SK-N-MC (cell line): ENCODE results near the gene PLA2R1.

Experiments
- DNase-seq: peaks from one replicate; pipeline ENCODE4 v3.0.0-alpha.2; 2011; ENCODE audit warnings: low read depth, low spot score
- H3K27ac ChIP-seq: fragments of 200-600 bp; sonication (generic); 2 replicates; pipeline ENCODE4 v1.5.1; 2016; ENCODE audit warnings: mixed run types
- H3K36me3 ChIP-seq: fragments of 200-600 bp; sonication (generic); 2 replicates; pipeline ENCODE4 v1.6.1; 2017; ENCODE audit warnings: antibody characterized with exemption, low read length, mixed read lengths; ENCODE audit not compliant: insufficient read depth
- H3K4me3 ChIP-seq: fragments of 200-600 bp; sonication (generic); 2 replicates; pipeline ENCODE4 v1.5.1; 2016
- H3K9ac ChIP-seq: fragments of 200-600 bp; sonication (generic); 2 replicates; pipeline ENCODE4 v1.8.0; 2017; ENCODE audit warnings: mixed run types, mixed read lengths; ENCODE audit not compliant: insufficient read length
- H3K9me3 ChIP-seq: fragments of 200-600 bp; sonication (generic); 2 replicates; pipeline ENCODE4 v1.6.1; 2017; ENCODE audit warnings: low read depth, mild to moderate bottlenecking, antibody characterized with exemption, low read length, moderate library complexity, mixed read lengths
- EZH2 ChIP-seq: fragments of 200-600 bp; sonication (generic); IDR thresholded peaks from one replicate; pipeline ENCODE4 v1.6.1; 2017; ENCODE audit warnings: antibody characterized with exemption
- FOXP2 ChIP-seq: optimal IDR thresholded peaks from 2 replicates; pipeline ENCODE3; 2011; ENCODE audit warnings: mild to moderate bottlenecking, moderate library complexity; ENCODE audit not compliant: insufficient read depth; ENCODE audit errors: extremely low read length, control extremely low read depth
- POLR2AphosphoS5 ChIP-seq: IDR thresholded peaks from 2 replicates; pipeline ENCODE4 v1.6.1; 2012; ENCODE audit warnings: mild to moderate bottlenecking, low read depth, low read length, borderline replicate concordance

Gene PLA2R1

DNA sequence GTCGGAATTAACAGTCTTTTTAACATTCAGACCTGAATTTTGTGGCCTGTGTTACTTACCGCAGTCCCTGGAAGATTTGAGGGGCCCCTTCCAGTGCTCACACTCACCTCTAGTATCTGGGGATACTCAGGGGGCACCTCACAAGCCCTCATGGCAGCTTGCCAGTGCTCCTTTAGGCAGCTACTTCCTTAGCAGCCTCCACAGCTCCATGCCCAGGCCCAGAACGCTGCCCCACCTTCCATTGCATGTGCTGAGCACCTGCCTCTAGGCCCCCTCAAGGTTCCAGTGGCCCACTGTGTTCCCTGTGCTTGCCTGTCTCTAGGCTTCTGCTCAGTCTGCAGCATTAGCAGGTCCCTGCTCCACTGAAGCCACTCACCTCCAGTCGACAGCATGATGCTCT is 30.0 kb upstream of the PLA2R1 start:
- Histone ChIP-seq H3K27ac (no peak overlapping the region), H3K9me3 (0 out of 2 replicates have a peak, but pooled peaks cover 2% of the 10 kb centered on the region), H3K9ac (no peak overlapping the region), H3K4me3 (no peak overlapping the region), H3K36me3 (no peaks in the 10 kb centered on the region)
- DNase-seq: no peak
- TF ChIP-seq EZH2 (no peak), FOXP2 (no peak), POLR2AphosphoS5 (no peak)

DNA sequence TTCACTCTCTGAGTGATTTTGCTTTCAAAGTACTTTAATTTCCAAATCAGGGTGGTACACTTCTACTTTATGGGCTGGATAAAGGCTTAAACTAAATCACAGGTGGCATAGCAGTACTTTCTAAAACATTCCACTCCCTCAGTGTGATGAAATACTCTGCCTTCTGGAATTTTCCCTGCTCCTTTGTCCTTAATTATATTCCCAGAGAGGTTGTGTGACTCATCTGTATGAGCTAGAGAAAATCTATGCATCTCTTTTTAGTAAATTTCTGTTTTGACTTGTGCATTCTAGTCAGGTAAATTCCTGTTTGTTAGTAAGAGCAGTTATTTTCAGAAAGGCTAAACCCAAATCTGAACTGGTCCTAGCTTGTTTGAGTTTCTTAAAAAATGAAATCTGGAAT is 29.0 kb upstream of the PLA2R1 start:
- Histone ChIP-seq H3K27ac (no peak overlapping the region), H3K9ac (no peak overlapping the region), H3K4me3 (no peak overlapping the region), H3K36me3 (no peaks in the 10 kb centered on the region), H3K9me3 (0 out of 2 replicates have a peak, but pooled peaks cover 2% of the 10 kb centered on the region)
- TF ChIP-seq POLR2AphosphoS5 (no peak), EZH2 (no peak), FOXP2 (no peak)
- no peak for DNase-seq

DNA sequence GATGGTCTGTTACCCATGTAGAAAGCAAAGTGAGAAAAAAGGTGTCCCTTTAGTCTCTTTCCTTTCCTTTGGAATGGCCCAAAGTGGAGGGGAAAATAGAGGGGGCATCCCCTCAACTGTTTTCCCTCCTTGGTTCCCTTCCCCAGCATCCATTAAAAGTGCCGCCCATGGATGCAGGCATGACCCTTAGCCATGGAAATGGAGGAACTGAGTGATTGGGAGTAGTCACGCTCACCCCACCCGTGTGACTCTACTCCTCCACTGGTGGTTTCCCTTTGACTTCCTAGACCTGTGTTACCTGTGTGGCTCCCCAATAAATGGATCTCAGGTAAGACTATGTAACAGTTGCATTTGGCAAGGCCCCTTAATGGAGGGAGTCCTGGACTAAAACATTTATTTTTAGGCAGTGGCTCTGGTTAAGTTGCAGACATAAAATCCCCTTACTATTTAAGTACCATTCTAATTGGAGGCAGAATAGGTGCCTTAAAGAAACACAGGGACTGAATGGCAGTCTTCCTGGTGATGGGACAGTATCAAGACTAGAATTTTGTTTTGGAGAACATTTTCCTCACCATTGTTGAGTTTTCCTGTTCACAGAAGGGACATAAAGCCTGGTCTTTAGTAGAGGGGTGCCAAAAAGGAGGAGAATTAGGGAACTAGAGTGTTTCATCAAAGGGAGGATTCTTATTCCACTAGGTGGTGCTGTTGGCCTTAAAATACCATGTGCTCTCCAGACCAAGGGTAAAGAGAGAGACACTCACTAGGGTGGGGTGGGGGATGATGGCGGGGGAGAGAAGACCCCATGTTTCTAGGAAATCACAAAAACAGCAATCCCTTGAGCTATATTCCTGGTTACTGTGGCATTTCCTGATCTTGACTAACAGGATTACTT is 25.7 kb upstream of the PLA2R1 start:
- Histone ChIP-seq H3K27ac (no peak overlapping the region), H3K9me3 (0 out of 2 replicates have a peak, but pooled peaks cover 2% of the 10 kb centered on the region), H3K4me3 (no peak overlapping the region), H3K36me3 (no peaks in the 10 kb centered on the region), H3K9ac (no peak overlapping the region)
- DNase-seq: no peak
- TF ChIP-seq FOXP2 (no peak), POLR2AphosphoS5 (no peak), EZH2 (no peak)

DNA sequence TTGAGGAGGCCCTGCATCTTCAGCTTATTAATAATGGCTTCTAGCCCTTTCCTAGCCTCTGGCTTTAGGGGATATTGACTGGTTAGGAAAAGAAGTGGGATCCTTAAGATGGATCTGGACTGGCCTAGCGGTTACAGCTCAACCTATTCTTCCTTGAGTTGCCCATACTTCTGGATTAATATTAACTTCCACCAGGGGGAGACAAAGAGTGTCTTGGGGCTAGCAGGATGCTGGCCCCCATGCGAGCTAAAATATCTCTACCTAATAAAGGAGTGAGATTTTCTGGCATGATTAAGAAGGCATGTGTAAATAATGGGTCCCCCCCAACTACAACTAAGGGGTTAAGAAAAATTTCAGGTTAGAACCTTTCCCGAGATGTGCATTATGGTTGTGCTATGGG is 23.2 kb upstream of the PLA2R1 start:
- Histone ChIP-seq H3K36me3 (no peaks in the 10 kb centered on the region), H3K4me3 (no peak overlapping the region), H3K9me3 (0 out of 2 replicates have a peak, but pooled peaks cover 2% of the 10 kb centered on the region), H3K27ac (no peak overlapping the region), H3K9ac (no peak overlapping the region)
- TF ChIP-seq POLR2AphosphoS5 (no peak), FOXP2 (no peak), EZH2 (no peak)
- DNase-seq: no peak

DNA sequence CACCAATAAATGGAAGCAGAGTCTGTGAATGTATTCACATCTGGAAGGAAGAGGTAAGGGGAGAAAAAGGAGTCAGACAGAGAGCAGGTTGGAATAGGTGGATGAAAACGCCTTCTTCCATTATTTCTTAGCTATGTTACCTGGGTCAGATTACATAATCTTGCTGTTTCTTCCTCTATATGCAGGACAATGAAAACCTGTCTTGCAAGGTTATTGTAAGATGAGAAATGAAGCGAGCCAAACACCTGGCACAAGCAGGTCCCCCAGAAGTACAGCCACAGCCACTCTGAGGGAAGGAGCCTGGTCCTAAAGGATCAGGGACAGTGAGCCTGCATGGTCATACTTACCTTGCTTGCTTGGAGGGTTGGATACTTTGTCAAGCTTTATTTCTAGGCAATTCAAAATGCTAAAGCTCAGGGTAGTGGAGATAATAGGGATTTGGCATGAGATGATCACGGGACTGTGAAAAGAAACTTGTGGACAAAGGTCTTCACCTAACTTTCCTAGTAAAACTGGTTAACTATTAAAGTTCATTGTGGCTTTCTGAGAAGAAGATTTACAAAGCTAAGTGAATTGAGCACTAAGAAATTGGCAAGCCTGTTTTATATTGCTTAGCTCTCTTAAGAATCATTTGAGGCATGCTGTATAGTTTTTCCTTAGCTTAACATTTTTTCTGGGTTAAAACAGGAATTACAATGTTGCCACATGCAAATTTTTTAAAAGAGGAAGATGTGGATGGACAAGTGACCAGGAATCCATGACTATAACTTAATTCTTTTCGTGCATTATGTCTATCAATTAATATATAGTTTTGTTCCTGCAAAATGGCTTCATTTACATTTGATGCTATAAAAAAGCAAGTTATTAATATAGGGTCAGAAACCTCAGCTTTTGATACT is 15.7 kb upstream of the PLA2R1 start:
- Histone ChIP-seq H3K27ac (no peak overlapping the region), H3K4me3 (no peak overlapping the region), H3K36me3 (no peaks in the 10 kb centered on the region), H3K9ac (no peak overlapping the region), H3K9me3 (no peaks in the 10 kb centered on the region)
- TF ChIP-seq FOXP2: no peak
- no peak for TF ChIP-seq POLR2AphosphoS5
- TF ChIP-seq EZH2: no peak
- no peak for DNase-seq

DNA sequence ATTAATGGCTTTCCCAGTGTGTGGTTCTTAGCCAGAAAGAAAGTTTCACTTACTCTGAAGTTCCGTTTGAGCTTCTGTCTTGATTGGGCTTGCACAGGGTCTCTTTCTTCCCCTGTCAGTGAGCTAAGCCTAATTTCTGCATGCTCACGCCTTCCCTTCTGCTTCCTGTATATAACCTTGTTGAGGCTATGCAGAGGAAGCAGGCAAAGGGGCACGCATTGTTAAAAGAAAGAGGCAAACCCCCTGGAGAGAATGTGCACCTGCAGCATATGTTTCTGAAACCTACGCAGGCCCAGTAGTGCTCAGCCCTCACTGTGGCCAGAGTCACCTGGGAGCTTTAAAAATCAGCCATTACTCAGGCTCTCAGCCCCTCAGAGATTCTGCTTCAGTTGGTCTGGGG is 14.5 kb upstream of the PLA2R1 start:
- Histone ChIP-seq H3K36me3 (no peaks in the 10 kb centered on the region), H3K27ac (no peak overlapping the region), H3K9me3 (no peaks in the 10 kb centered on the region), H3K9ac (no peak overlapping the region), H3K4me3 (no peak overlapping the region)
- DNase-seq: no peak
- TF ChIP-seq EZH2: no peak
- TF ChIP-seq POLR2AphosphoS5: no peak
- TF ChIP-seq FOXP2: no peak

DNA sequence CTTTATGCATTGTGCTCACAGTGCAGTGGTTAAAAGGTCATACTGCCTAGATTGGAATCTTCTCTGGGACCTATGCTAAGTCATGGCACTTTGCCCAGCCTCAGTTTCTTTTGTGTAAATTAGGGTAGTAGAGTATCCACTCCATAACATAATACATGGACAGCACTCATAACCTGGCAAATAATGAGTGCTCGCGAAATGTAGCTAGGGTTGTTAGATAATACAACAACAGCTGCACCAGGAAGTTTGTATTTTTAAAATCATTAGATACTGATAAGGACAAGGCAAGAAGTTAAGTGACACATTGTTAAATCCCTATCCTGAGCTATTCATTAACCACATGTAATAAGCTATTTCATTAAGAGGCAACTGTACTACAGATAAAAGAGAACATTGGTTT is 13.8 kb upstream of the PLA2R1 start:
- Histone ChIP-seq H3K4me3 (no peak overlapping the region), H3K9ac (no peak overlapping the region), H3K27ac (no peak overlapping the region), H3K9me3 (no peaks in the 10 kb centered on the region), H3K36me3 (no peaks in the 10 kb centered on the region)
- no peak for TF ChIP-seq FOXP2
- DNase-seq: no peak

DNA sequence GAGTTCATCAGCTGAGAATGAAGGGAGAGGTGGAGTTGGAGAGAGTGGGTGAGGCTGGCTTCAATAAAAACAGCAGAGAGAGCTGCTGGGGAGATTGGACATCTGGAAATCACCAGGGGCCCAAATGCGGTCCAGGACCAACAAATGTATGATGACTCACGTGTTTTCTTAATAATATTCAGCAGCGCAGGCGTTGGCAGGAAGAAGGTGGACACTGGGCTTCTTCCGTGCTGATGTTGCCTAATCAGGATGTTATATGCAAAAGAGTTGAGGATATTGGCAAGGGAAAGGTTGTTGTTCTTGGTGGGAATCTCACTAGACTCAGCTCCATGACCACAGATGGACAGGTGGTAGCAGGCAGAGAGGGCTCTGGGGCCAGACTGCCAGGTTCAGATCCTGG is 12.8 kb upstream of the PLA2R1 start:
- Histone ChIP-seq H3K9me3 (no peaks in the 10 kb centered on the region), H3K9ac (no peak overlapping the region), H3K4me3 (no peak overlapping the region), H3K36me3 (no peaks in the 10 kb centered on the region), H3K27ac (no peak overlapping the region)
- DNase-seq: no peak
- no peak for TF ChIP-seq EZH2
- TF ChIP-seq FOXP2: no peak
- TF ChIP-seq POLR2AphosphoS5: no peak
